ENCODE measurements around the gene PTPRCAP. TPM values are rescaled to one million over a fixed set of nuclear protein-coding genes. Genes with fewer than 3 reads are reported as not detected.
A peak's percentile ranks its signal among the peaks of the same experiment; 100 is the strongest.
"Not testable (repeated sequence)": the region's sequence is repeated elsewhere in the genome, so short reads cannot be mapped to it uniquely, and the experiment has no call there.

The PTPRCAP gene
- total RNA-seq, 1 donor, result not detected

GRCh38 chr11:67482827-67483798 lies 45.6 kb upstream of the PTPRCAP start, which contains the start of gene AIP:
TSS of gene AIP (plus strand) at chr11:67483026. CDS start at chr11:67483159, 133 bp downstream.
- H3K4me3 ChIP-seq (ENCODE audit: low read depth, low read length), result peak within 1 kb of the TSS; percentile 72
- TF ChIP-seq, protein P1, sequence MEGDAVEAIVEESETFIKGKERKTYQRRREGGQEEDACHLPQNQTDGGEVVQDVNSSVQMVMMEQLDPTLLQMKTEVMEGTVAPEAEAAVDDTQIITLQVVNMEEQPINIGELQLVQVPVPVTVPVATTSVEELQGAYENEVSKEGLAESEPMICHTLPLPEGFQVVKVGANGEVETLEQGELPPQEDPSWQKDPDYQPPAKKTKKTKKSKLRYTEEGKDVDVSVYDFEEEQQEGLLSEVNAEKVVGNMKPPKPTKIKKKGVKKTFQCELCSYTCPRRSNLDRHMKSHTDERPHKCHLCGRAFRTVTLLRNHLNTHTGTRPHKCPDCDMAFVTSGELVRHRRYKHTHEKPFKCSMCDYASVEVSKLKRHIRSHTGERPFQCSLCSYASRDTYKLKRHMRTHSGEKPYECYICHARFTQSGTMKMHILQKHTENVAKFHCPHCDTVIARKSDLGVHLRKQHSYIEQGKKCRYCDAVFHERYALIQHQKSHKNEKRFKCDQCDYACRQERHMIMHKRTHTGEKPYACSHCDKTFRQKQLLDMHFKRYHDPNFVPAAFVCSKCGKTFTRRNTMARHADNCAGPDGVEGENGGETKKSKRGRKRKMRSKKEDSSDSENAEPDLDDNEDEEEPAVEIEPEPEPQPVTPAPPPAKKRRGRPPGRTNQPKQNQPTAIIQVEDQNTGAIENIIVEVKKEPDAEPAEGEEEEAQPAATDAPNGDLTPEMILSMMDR (IDR thresholded peaks at IDR 0.05; ENCODE audit: insufficient read depth, low read depth, low read length), result peak; percentile 21
- DNase-seq (ENCODE audit: low read depth), result peak; percentile 97

- peak overlapping the region; percentile 72 for H3K4me3 ChIP-seq (ENCODE audit: low read depth, low read length)
- DNase-seq (ENCODE audit: low read depth), result no peak
- TF ChIP-seq, protein P1 (IDR thresholded peaks at IDR 0.05; ENCODE audit: insufficient read depth, low read depth, low read length), result no peak
Observed at GRCh38 chr11:67482275-67482826, 44.9 kb upstream of the PTPRCAP start.

DNA sequence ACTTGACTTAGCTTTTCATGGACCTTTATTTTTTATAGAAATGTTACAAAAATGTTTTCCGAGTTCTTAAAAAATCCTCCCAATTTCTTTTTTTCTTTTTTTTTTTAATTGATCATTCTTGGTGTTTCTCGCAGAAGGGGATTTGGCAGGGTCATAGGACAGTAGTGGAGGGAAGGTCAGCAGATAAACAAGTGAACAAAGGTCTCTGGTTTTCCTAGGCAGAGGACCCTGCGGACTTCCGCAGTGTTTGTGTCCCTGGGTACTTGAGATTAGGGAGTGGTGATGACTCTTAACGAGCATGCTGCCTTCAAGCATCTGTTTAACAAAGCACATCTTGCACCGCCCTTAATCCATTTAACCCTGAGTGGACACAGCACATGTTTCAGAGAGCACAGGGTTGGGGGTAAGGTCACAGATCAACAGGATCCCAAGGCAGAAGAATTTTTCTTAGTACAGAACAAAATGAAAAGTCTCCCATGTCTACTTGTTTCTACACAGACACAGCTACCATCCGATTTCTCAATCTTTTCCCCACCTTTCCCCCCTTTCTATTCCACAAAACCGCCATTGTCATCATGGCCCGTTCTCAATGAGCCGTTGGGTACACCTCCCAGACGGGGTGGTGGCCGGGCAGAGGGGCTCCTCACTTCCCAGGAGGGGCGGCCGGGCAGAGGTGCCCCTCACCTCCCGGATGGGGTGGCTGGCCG lies 40.0 kb upstream of the PTPRCAP start:
- DNase-seq (ENCODE audit: low read depth); H3K4me3 ChIP-seq (ENCODE audit: low read depth, low read length): not testable (repeated sequence)

DNA sequence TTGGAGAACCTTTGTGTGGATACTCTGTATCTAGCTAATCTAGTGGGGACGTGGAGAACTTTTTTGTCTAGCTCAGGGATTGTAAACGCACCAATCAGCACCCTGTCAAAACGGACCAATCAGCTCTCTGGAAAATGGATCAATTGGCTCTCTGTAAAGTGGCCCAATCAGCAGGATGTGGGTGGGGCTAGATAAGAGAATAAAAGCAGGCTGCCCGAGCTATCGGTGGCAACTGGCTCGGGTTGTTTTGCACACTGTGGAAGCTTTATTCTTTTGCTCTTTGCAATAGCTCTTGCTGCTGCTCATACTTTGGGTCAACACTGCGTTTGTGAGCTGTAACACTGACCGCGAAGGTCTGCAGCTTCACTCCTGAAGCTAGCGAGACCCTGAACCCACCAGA lies 39.2 kb upstream of the PTPRCAP start:
- H3K4me3 ChIP-seq (ENCODE audit: low read depth, low read length); DNase-seq (ENCODE audit: low read depth): not testable (repeated sequence)

GRCh38 chr11:67472882-67473281 lies 35.4 kb upstream of the PTPRCAP start:
- TF ChIP-seq, protein P1 (IDR thresholded peaks at IDR 0.05; ENCODE audit: insufficient read depth, low read depth, low read length), result no peak
- no peak for DNase-seq (ENCODE audit: low read depth)
- H3K4me3 ChIP-seq (ENCODE audit: low read depth, low read length), result no peak overlapping the region

- TF ChIP-seq, protein P1 (IDR thresholded peaks at IDR 0.05; ENCODE audit: insufficient read depth, low read depth, low read length), result no peak
- H3K4me3 ChIP-seq (ENCODE audit: low read depth, low read length), result no peak overlapping the region
- DNase-seq (ENCODE audit: low read depth), result no peak
Observed at GRCh38 chr11:67470337-67471002, 33.0 kb upstream of the PTPRCAP start.

GRCh38 chr11:67469508-67469811 lies 32.0 kb upstream of the PTPRCAP start:
- peak overlapping the region; percentile 67 for H3K4me3 ChIP-seq (ENCODE audit: low read depth, low read length)
- no peak for DNase-seq (ENCODE audit: low read depth)
- TF ChIP-seq, protein P1 (IDR thresholded peaks at IDR 0.05; ENCODE audit: insufficient read depth, low read depth, low read length), result no peak
